ENCODE results near the gene FERMT2.

The FERMT2 gene

DNA sequence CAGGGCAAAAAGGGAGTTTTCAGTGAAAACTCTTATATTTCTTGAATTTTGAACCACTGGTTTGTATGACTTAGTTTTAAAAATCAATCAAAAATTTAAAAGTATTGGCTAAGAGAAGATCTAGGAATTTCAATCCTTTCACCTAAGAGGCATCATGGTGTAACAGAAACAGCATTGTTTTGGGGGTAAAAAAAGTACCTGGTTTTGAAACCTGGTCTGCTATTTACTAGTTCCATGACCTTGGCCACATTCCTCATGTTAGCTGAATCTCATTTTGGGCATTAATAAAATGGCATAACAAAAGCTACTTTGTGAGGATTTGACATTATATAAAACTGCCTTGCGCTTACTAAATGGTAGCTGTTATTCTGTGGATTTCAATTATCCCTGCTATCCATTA is 142.7 kb downstream of the FERMT2 start:
- no peaks in the 10 kb centered on the region for H3K27me3 ChIP-seq
- no peaks in the 10 kb centered on the region for H4K20me1 ChIP-seq
- H3K9me3 ChIP-seq (replicated peaks in 1 of 11) = no peaks in the 10 kb centered on the region
- H3K4me1 ChIP-seq = no peaks in the 10 kb centered on the region
- TF ChIP-seq Cebpa-rat (IDR thresholded peaks at IDR 0.05) = no peak
- no peak overlapping the region for H3K4me3 ChIP-seq
- H3K27ac ChIP-seq = no peak overlapping the region
- H3K4me2 ChIP-seq = no peak overlapping the region
- H3K9ac ChIP-seq = no peak overlapping the region
- no peaks in the 10 kb centered on the region for H3K36me3 ChIP-seq
